ENCODE data around the gene SDK1.

GRCh38 chr7:3259711-3260400 is 41.2 kb upstream of the SDK1 start:
- no peak for TF ChIP-seq EZH2 (IDR thresholded peaks at IDR 0.05; ENCODE audit: borderline replicate concordance, low read depth, low read length, severe bottlenecking)
- no peak for TF ChIP-seq POLR2A (IDR thresholded peaks at IDR 0.05; ENCODE audit: low read depth, low read length)
- no peak for TF ChIP-seq CTCF (IDR thresholded peaks at IDR 0.05; ENCODE audit: extremely low read depth in 1 of 2, insufficient read depth in 1 of 2, low read depth in 1 of 2, low read length in 2 of 2)
- TF ChIP-seq MAX (IDR thresholded peaks at IDR 0.05; ENCODE audit: insufficient read depth, insufficient read length): no peak
- no peak for TF ChIP-seq FOS (IDR thresholded peaks at IDR 0.05; ENCODE audit: borderline replicate concordance, insufficient read depth, low read length)
- no peak for TF ChIP-seq MYC (IDR thresholded peaks at IDR 0.05; ENCODE audit: low read depth, low read length)
- no peak for TF ChIP-seq POLR2AphosphoS5 (IDR thresholded peaks at IDR 0.05; ENCODE audit: insufficient read depth, low read depth, low read length)

All from endothelial cell of umbilical vein (primary cell).